Kidney (tissue), 14 donors: Measurements from ENCODE around the gene KLHL29. TPM values are rescaled to one million over a fixed set of nuclear protein-coding genes. Genes with fewer than 3 reads are reported as not detected.

Experiments used
- DNase-seq, 5 donors: peaks; one replicate each; pipeline ENCODE4 v3.0.0-alpha.2; 2013 to 2020
- FAIRE-seq: peaks from 2 replicates; lab custom pipeline; 2012; peaks lifted over from hg19 to GRCh38; lab: Jason Lieb, UNC
- H3K27ac ChIP-seq, 2 donors: one replicate each; pipeline ENCODE4 v1.7.0; 2013; ENCODE audit warnings: low read depth in 2 of 2, low read length in 2 of 2, inconsistent platforms in 1 of 2
- H3K27me3 ChIP-seq: one replicate; pipeline ENCODE4 v1.7.1; 2013; ENCODE audit warnings: low read length, inconsistent platforms; ENCODE audit not compliant: control insufficient read depth, insufficient read depth
- H3K36me3 ChIP-seq, 3 donors: one replicate each; pipeline versions ENCODE4 v1.7.0 to v1.7.1; 2013; ENCODE audit warnings: low read length in 3 of 3, control low read depth in 1 of 3, inconsistent platforms in 1 of 3; ENCODE audit not compliant: insufficient read depth in 3 of 3, control insufficient read depth in 2 of 3
- H3K4me1 ChIP-seq, 3 donors: one replicate each; pipeline versions ENCODE4 v1.7.0 to v1.7.1; 2013; ENCODE audit warnings: low read length in 3 of 3, inconsistent platforms in 1 of 3, low read depth in 1 of 3; ENCODE audit not compliant: control insufficient read depth in 2 of 3, insufficient read depth in 2 of 3
- H3K4me3 ChIP-seq, 3 donors: one replicate each; pipeline versions ENCODE4 v1.7.0 to v1.8.1; 2013; ENCODE audit warnings: low read length in 3 of 3, control low read depth in 1 of 3, inconsistent platforms in 1 of 3
- H3K9ac ChIP-seq, 3 donors: one replicate each; pipeline versions ENCODE4 v1.7.0 to v1.7.1; 2013; ENCODE audit warnings: low read length in 3 of 3, control low read depth in 1 of 3, inconsistent platforms in 1 of 3
- H3K9me3 ChIP-seq, 3 donors: one replicate each; pipeline versions ENCODE4 v1.7.0 to v1.7.1; 2013; ENCODE audit warnings: low read length in 3 of 3, control low read depth in 1 of 3, inconsistent platforms in 1 of 3; ENCODE audit not compliant: control insufficient read depth in 2 of 3, insufficient read depth in 1 of 3
- CTCF ChIP-seq: IDR thresholded peaks from 3 replicates; pipeline ENCODE4 v1.5.1; 2012; ENCODE audit warnings: mild to moderate bottlenecking, moderate library complexity, borderline replicate concordance; ENCODE audit not compliant: insufficient read depth; ENCODE audit errors: extremely low read depth
- intact Hi-C: fragments of 100-400 bp; cut with DNase I; formaldehyde crosslinking; loops from one replicate; pipeline ENCODE4 v1.11.1; 2022
- polyA plus RNA-seq: library from polyadenylated mRNA; stranded (reverse); fragments of 350-450 nt; fragmentation: Illumina TruSeq; extraction: RNeasy Lipid Tissue Mini Kit (QIAGEN cat#74804); gene quantifications from one replicate; pipeline ENCODE4 v1.2.3, GENCODE V29; 2014; ENCODE audit warnings: low read depth, low replicate concordance; ENCODE audit not compliant: insufficient read depth
- total RNA-seq: library from RNA; stranded (reverse); fragmentation: NEBNext Ultra II Directional; extraction: Animal tissue kit (Norgen Biotek cat#: 25700); gene quantifications from one replicate; pipeline ENCODE4 v1.2.1, GENCODE V29; 2021
- donor health status: control.
- donor health status: control.
- donor health status: control.
- donor health status: control.
- donor health status: control.
- donor health status: DM: yes; HTN: yes; CAD: no.
- donor health status: Normal renal cell carcinoma (clear cell type).

The KLHL29 gene
- total and polyA plus RNA-seq, 2 donors from 2014 or later: 1.5 to 10.5 TPM

- no peak overlapping the region for H3K4me3 ChIP-seq
- H3K27me3 ChIP-seq: no peaks in the 10 kb centered on the region
- H3K9ac ChIP-seq: no peak overlapping the region
- H3K27ac ChIP-seq: no peak overlapping the region
- no peaks in the 10 kb centered on the region for H3K9me3 ChIP-seq
- DNase-seq: peak in 1 of 5 donors; percentile 56
- no peak for FAIRE-seq
- intact Hi-C loops: no loop called here
- no peaks in the 10 kb centered on the region for H3K4me1 ChIP-seq
- no peak for TF ChIP-seq CTCF
- no peaks in the 10 kb centered on the region for H3K36me3 ChIP-seq
Observed at GRCh38 chr2:23630961-23631360, 246.0 kb downstream of the KLHL29 start.

- Histone ChIP-seq H3K27ac (no peak overlapping the region), H3K9ac (no peak overlapping the region), H3K4me1 (no peaks in the 10 kb centered on the region), H3K36me3 (no peaks in the 10 kb centered on the region), H3K9me3 (no peaks in the 10 kb centered on the region), H3K4me3 (no peak overlapping the region), H3K27me3 (no peaks in the 10 kb centered on the region)
- intact Hi-C loops: no loop called here
- peak in 1 of 5 donors; percentile 10 for DNase-seq
- FAIRE-seq: no peak
- no peak for TF ChIP-seq CTCF
Observed at GRCh38 chr2:23631389-23631788, 246.4 kb downstream of the KLHL29 start.

GRCh38 chr2:23632386-23632785 is 247.4 kb downstream of the KLHL29 start:
- Histone ChIP-seq H3K27me3 (no peaks in the 10 kb centered on the region), H3K4me3 (no peak overlapping the region), H3K36me3 (no peaks in the 10 kb centered on the region), H3K4me1 (peaks cover 0 to 2% (median 0%) of the 10 kb centered on the region in 3 donors), H3K9ac (no peak overlapping the region), H3K9me3 (no peaks in the 10 kb centered on the region), H3K27ac (no peak overlapping the region)
- no peak for TF ChIP-seq CTCF
- peak in 1 of 5 donors; percentile 37 for DNase-seq
- intact Hi-C loops: no loop called here
- no peak for FAIRE-seq

GRCh38 chr2:23632831-23633395 is 247.9 kb downstream of the KLHL29 start:
- Histone ChIP-seq H3K4me3 (no peak overlapping the region), H3K27ac (no peak overlapping the region), H3K9ac (no peak overlapping the region), H3K9me3 (no peaks in the 10 kb centered on the region), H3K27me3 (no peaks in the 10 kb centered on the region), H3K4me1 (peaks cover 0 to 2% (median 0%) of the 10 kb centered on the region in 3 donors), H3K36me3 (no peaks in the 10 kb centered on the region)
- intact Hi-C loops: no loop called here
- FAIRE-seq: no peak
- no peak for TF ChIP-seq CTCF
- DNase-seq: peak in 1 of 5 donors; percentile 26
